GM21529 (cell line): ENCODE measurements around the gene KCTD2.
"Not testable (repeated sequence)": the region's sequence is repeated elsewhere in the genome, so short reads cannot be mapped to it uniquely, and the experiment has no call there.

Experiments
- ATAC-seq: cut with Tn5 transposase; IDR thresholded peaks from one replicate; pipeline ENCODE4 v1.9.1; 2021; ENCODE audit not compliant: unreplicated experiment

Gene KCTD2

GRCh38 chr17:75049057-75049456 lies 2.0 kb downstream of the KCTD2 start:
- no peak for ATAC-seq

- no peak for ATAC-seq
Observed at GRCh38 chr17:75049706-75050105, 2.7 kb downstream of the KCTD2 start.

- ATAC-seq, result no peak
Observed at GRCh38 chr17:75051941-75052340, 4.9 kb downstream of the KCTD2 start.

GRCh38 chr17:75059369-75060345 lies 12.6 kb downstream of the KCTD2 start:
- ATAC-seq, result no peak

GRCh38 chr17:75060434-75061054 lies 13.5 kb downstream of the KCTD2 start:
- ATAC-seq, result no peak

- ATAC-seq, result no peak
Observed at GRCh38 chr17:75061055-75061438, 14.0 kb downstream of the KCTD2 start.

- no peak for ATAC-seq
Observed at GRCh38 chr17:75061618-75062017, 14.6 kb downstream of the KCTD2 start.

GRCh38 chr17:75063201-75063600 lies 16.2 kb downstream of the KCTD2 start:
- no peak for ATAC-seq

GRCh38 chr17:75063626-75064025 lies 16.6 kb downstream of the KCTD2 start:
- no peak for ATAC-seq

- ATAC-seq, result no peak
Observed at GRCh38 chr17:75064040-75064439, 17.0 kb downstream of the KCTD2 start.

GRCh38 chr17:75064460-75064859 lies 17.4 kb downstream of the KCTD2 start:
- ATAC-seq, result no peak

GRCh38 chr17:75064867-75065561 lies 18.0 kb downstream of the KCTD2 start:
- ATAC-seq, result no peak

- no peak for ATAC-seq
Observed at GRCh38 chr17:75065562-75066151, 18.6 kb downstream of the KCTD2 start.

- no peak for ATAC-seq
Observed at GRCh38 chr17:75067856-75068255, 20.8 kb downstream of the KCTD2 start.

GRCh38 chr17:75068750-75069149 lies 21.7 kb downstream of the KCTD2 start:
- ATAC-seq, result no peak

- ATAC-seq, result no peak
Observed at GRCh38 chr17:75069783-75070182, 22.8 kb downstream of the KCTD2 start.

GRCh38 chr17:75071478-75072271 lies 24.6 kb downstream of the KCTD2 start:
- not testable (repeated sequence) for ATAC-seq

- not testable (repeated sequence) for ATAC-seq
Observed at GRCh38 chr17:75072909-75073308, 25.9 kb downstream of the KCTD2 start.

- ATAC-seq, result no peak
Observed at GRCh38 chr17:75073618-75074047, 26.6 kb downstream of the KCTD2 start.

GRCh38 chr17:75074532-75074931 lies 27.5 kb downstream of the KCTD2 start:
- ATAC-seq, result no peak
